ENCODE results near the gene PRDM16. TPM values are rescaled to one million over a fixed set of nuclear protein-coding genes. Genes with fewer than 3 reads are reported as not detected.

Gene PRDM16
- total RNA-seq, 2 experiments from 2014 or later = 0.05 to 0.20 TPM

GRCh38 chr1:3034728-3035562 is 34.1 kb upstream of the PRDM16 start:
- DNase-seq = no peak
- no peak overlapping the region for H3K27ac Mint-ChIP-seq
- intact Hi-C loops (cut with micrococcal nuclease) = no loop called here
- no peaks in the 10 kb centered on the region for H3K36me3 Mint-ChIP-seq (ENCODE audit: low read depth)
- no peaks in the 10 kb centered on the region for H3K27me3 Mint-ChIP-seq (ENCODE audit: low read depth)
- H3K4me3 Mint-ChIP-seq = no peak overlapping the region
- H3K9me3 Mint-ChIP-seq = no peaks in the 10 kb centered on the region
- CTCF ChIA-PET = no interaction called here
- H3K4me1 Mint-ChIP-seq (ENCODE audit: low read depth) = peaks cover 27% of the 10 kb centered on the region

DNA sequence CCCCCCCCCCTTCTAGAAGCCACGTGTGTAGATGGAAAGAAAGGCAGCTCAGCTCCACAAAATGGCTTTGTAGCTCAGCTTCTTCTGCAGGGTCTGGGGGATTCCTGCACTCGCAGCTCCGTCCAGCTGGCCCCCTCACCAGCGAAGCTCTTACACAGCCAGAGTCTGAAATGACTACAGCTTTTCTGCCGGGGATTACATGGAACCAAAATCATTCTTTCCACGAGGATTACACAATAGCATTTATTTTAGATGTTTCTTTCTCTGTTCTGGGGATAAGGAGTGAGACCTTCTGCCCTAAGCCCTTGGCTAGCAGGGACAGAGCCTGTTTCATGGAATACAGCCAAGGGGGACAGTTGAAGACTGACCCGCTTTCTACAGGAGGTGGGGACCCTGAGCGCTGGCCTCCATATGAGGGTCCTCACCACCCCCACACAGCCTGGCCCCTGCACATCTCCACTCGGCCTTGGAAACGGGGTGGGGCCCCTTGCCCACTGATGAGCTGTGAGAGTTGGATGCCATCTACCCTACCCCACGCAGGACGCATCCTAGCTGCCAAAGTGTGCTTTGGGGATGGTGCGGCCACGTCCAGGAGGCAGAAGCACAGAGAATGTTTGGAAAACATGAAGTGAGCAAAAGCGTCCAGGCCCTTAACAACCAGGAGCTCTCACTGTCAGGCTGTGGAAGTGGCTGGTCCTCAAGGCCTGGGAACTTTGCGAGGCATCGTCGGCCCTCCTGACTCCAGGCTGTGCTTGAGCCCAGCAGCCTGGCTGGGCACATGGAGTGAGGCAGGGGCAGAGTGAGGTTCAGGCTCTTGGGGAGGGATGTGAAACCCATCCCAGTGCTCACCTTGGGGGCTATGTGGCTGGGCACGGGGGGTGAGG is 33.2 kb upstream of the PRDM16 start:
- CTCF ChIA-PET = no interaction called here
- intact Hi-C loops (cut with micrococcal nuclease) = no loop called here
- H3K27me3 Mint-ChIP-seq (ENCODE audit: low read depth) = no peaks in the 10 kb centered on the region
- H3K27ac Mint-ChIP-seq = no peak overlapping the region
- no peaks in the 10 kb centered on the region for H3K36me3 Mint-ChIP-seq (ENCODE audit: low read depth)
- no peak for DNase-seq
- H3K4me3 Mint-ChIP-seq = no peak overlapping the region
- H3K4me1 Mint-ChIP-seq (ENCODE audit: low read depth) = peaks cover 27% of the 10 kb centered on the region
- no peaks in the 10 kb centered on the region for H3K9me3 Mint-ChIP-seq

DNA sequence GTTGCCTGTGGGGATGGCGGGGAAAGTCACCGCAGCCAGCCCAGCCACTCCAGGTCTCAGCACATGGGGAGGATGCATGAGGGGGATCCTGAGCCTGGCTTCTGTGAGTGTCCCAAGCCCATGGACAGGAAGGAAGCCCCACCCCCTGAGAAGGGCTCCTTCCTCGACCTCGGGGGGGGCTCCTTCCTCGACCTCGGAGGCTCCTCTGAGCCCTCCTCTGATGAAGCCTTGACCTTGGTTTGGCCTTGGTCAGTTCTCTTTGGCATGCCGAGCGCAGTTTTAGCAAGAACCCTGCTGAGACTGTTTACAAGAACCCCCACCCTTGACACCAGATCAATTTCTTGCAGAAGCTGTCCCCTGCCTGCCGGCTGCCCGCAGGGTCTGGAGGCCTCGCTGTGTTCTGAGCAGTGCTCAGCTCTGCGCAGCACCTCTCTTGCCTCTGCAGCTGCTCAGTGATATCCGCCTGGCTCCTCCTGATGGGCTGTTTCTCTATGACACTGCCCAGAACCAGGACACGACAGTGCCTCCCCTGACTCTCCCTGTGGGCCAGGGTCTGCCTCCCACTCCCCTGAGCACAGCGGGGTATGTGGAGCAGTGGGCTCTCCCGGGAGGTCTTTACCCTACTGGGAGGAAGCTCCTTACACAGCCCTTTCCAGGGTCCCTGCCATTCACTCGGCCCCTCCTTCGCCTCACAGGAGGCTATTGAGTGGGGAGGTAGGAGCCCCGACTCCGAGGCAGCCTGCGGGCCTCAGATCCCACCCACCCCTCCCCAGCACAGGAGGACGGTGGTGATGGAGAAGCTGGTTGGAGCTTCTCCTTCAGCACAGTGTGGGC is 32.3 kb upstream of the PRDM16 start:
- no peak for DNase-seq
- Mint-ChIP-seq H3K27me3 (ENCODE audit: low read depth) (no peaks in the 10 kb centered on the region), H3K27ac (no peak overlapping the region), H3K4me1 (ENCODE audit: low read depth) (peaks cover 27% of the 10 kb centered on the region), H3K4me3 (no peak overlapping the region), H3K36me3 (ENCODE audit: low read depth) (no peaks in the 10 kb centered on the region), H3K9me3 (no peaks in the 10 kb centered on the region)
- CTCF ChIA-PET = no interaction called here
- intact Hi-C loops (cut with micrococcal nuclease) = no loop called here

DNA sequence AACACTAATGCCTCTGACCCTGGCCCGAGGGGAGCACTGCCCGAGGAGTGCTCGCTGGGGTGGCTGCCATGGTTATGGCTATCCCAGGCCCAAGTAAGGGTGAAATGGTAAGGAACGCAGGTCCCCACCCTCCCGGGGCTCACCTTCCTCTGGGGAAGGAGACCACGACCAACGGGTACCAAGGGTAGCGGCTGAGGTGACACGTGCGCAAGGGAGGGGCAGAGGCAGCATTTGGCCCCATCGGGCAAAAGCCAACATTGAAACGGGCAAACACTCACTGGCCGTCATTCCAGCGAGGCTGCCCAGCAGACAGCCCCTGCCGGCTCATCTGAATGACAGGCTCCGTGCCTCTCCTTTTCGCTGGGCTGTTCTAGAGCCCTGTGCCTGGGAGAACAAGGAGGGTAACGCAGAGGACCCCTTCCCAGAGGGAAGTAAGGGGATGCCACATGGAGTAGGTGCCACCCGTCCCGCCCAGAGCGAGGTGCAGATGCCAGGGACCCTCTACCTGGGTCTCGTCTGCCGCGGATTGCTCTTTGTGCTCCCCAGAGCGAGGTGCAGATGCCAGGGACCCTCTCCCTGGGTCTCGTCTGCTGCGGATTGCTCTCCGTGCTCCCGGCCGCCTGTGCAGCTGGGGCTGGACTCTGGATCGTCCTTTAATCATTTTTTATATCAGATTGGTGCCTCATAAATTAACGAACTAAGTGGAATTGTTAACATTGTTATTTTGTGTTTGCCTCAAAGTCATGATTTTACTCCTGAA is 31.5 kb upstream of the PRDM16 start:
- Mint-ChIP-seq H3K36me3 (ENCODE audit: low read depth) (no peaks in the 10 kb centered on the region), H3K4me1 (ENCODE audit: low read depth) (peaks cover 23% of the 10 kb centered on the region), H3K27ac (no peak overlapping the region), H3K4me3 (no peak overlapping the region), H3K9me3 (no peaks in the 10 kb centered on the region), H3K27me3 (ENCODE audit: low read depth) (no peaks in the 10 kb centered on the region)
- intact Hi-C loops (cut with micrococcal nuclease) = no loop called here
- no peak for DNase-seq
- CTCF ChIA-PET = no interaction called here

DNA sequence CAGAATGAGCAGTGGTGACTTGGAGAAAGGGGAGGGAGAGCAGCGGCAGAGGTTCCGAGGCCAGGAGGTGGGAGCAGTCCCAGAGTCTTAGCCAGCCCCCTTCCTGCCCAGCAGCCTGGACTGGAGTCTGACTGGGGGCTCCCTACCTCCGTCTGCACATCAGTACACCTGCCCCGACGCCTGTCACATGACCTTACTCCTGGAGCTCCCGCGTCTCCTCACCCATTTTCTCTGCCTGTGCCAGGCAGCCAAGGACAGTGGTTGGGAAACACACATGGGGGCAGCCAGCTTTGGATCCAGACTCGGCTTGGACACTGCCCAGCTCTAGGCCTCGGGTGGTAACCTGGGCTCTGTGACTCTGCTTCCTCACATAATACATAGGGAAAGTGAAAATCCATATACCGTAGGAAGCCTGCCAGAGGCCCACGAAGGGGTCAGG is 30.9 kb upstream of the PRDM16 start:
- no peak overlapping the region for H3K27ac Mint-ChIP-seq
- DNase-seq = no peak

GRCh38 chr1:3038571-3039181 is 30.3 kb upstream of the PRDM16 start:
- no peaks in the 10 kb centered on the region for H3K9me3 Mint-ChIP-seq
- no peak overlapping the region for H3K27ac Mint-ChIP-seq
- H3K36me3 Mint-ChIP-seq (ENCODE audit: low read depth) = no peaks in the 10 kb centered on the region
- peaks cover 11% of the 10 kb centered on the region for H3K4me1 Mint-ChIP-seq (ENCODE audit: low read depth)
- intact Hi-C loops (cut with micrococcal nuclease) = no loop called here
- DNase-seq = no peak
- CTCF ChIA-PET = no interaction called here
- no peaks in the 10 kb centered on the region for H3K27me3 Mint-ChIP-seq (ENCODE audit: low read depth)
- no peak overlapping the region for H3K4me3 Mint-ChIP-seq

More for the DNA sequence above, 30.9 kb upstream of the PRDM16 start:
- peaks cover 16% of the 10 kb centered on the region for H3K4me1 Mint-ChIP-seq (ENCODE audit: low read depth)
- CTCF ChIA-PET = no interaction called here
- H3K27me3 Mint-ChIP-seq (ENCODE audit: low read depth) = no peaks in the 10 kb centered on the region
- H3K36me3 Mint-ChIP-seq (ENCODE audit: low read depth) = no peaks in the 10 kb centered on the region
- no peaks in the 10 kb centered on the region for H3K9me3 Mint-ChIP-seq
- intact Hi-C loops (cut with micrococcal nuclease) = no loop called here
- H3K4me3 Mint-ChIP-seq = no peak overlapping the region

GRCh38 chr1:3040004-3040403 is 29.0 kb upstream of the PRDM16 start:
- intact Hi-C loops (cut with micrococcal nuclease) = no loop called here
- H3K36me3 Mint-ChIP-seq (ENCODE audit: low read depth) = no peaks in the 10 kb centered on the region
- no peak for DNase-seq
- H3K27ac Mint-ChIP-seq = no peak overlapping the region
- H3K9me3 Mint-ChIP-seq = no peaks in the 10 kb centered on the region
- peaks cover 3% of the 10 kb centered on the region for H3K4me1 Mint-ChIP-seq (ENCODE audit: low read depth)
- H3K4me3 Mint-ChIP-seq = no peak overlapping the region
- no peaks in the 10 kb centered on the region for H3K27me3 Mint-ChIP-seq (ENCODE audit: low read depth)
- CTCF ChIA-PET = interaction anchor here (0.7 kb wide), 1 partner anchor 385 kb away, joined by 3 read pairs; no protein-coding TSS in a partner anchor

- no peak overlapping the region for H3K27ac Mint-ChIP-seq
- CTCF ChIA-PET = no interaction called here
- DNase-seq = no peak
- H3K27me3 Mint-ChIP-seq (ENCODE audit: low read depth) = peaks cover 4% of the 10 kb centered on the region
- H3K9me3 Mint-ChIP-seq = no peaks in the 10 kb centered on the region
- H3K36me3 Mint-ChIP-seq (ENCODE audit: low read depth) = no peaks in the 10 kb centered on the region
- H3K4me3 Mint-ChIP-seq = no peak overlapping the region
- intact Hi-C loops (cut with micrococcal nuclease) = no loop called here
- H3K4me1 Mint-ChIP-seq (ENCODE audit: low read depth) = peaks cover 3% of the 10 kb centered on the region
These were observed 26.5 kb upstream of the PRDM16 start for GRCh38 chr1:3042481-3042880.

DNA sequence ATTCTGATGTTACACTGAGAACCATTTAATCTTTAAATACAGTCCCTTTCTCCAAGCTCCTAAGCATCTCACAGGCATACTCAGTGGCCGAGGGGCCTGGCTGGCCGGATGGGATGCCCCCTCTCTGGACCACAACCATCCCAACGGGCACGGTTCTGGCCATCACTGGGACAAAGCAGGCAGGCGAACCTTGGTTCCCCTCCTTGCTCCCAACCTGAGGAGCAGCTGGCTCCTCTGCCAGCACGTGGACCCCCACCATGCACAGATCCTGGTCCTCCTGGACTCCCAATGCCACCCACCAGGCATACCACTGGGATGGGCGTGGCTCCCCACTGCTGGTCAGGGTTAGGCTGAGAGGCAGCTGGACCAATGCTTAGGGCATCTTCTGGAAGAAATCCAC is 19.8 kb upstream of the PRDM16 start:
- no peak for DNase-seq
- H3K36me3 Mint-ChIP-seq (ENCODE audit: low read depth) = no peaks in the 10 kb centered on the region

DNA sequence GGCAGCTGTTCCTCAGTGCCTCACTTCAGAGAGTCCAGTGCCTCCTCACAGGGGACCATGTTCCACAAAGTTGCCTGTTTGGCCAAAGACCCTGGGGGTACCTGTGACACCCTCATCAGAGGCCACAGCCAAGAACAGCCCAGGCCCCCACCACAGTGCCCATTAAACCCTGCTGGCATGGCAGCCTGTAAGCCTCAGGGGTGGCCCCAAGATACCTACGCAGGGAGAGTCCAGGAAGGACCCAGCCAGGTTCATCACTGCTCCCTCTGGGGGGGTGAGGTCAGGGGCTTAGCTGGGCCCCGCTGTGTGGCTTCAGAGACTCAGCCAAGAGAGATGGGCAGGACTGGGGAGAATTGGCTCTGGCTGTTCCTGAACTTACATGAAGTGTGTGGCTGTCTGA is 19.1 kb upstream of the PRDM16 start:
- CTCF ChIA-PET = no interaction called here
- Mint-ChIP-seq H3K4me3 (no peak overlapping the region), H3K9me3 (peaks cover 3% of the 10 kb centered on the region), H3K27me3 (ENCODE audit: low read depth) (peaks cover 7% of the 10 kb centered on the region), H3K27ac (no peak overlapping the region), H3K4me1 (ENCODE audit: low read depth) (no peaks in the 10 kb centered on the region), H3K36me3 (ENCODE audit: low read depth) (no peaks in the 10 kb centered on the region)
- DNase-seq = no peak
- intact Hi-C loops (cut with micrococcal nuclease) = no loop called here

More for the DNA sequence above, 19.8 kb upstream of the PRDM16 start:
- Mint-ChIP-seq H3K27me3 (ENCODE audit: low read depth) (peaks cover 7% of the 10 kb centered on the region), H3K4me1 (ENCODE audit: low read depth) (no peaks in the 10 kb centered on the region), H3K27ac (no peak overlapping the region), H3K9me3 (peaks cover 3% of the 10 kb centered on the region), H3K4me3 (no peak overlapping the region)
- intact Hi-C loops (cut with micrococcal nuclease) = no loop called here
- CTCF ChIA-PET = no interaction called here

- Mint-ChIP-seq H3K36me3 (ENCODE audit: low read depth) (no peaks in the 10 kb centered on the region), H3K9me3 (peaks cover 3% of the 10 kb centered on the region), H3K4me3 (no peak overlapping the region), H3K27me3 (ENCODE audit: low read depth) (peaks cover 7% of the 10 kb centered on the region), H3K4me1 (ENCODE audit: low read depth) (no peaks in the 10 kb centered on the region), H3K27ac (no peak overlapping the region)
- intact Hi-C loops (cut with micrococcal nuclease) = no loop called here
- no peak for DNase-seq
- CTCF ChIA-PET = no interaction called here
These were observed 18.4 kb upstream of the PRDM16 start for GRCh38 chr1:3050603-3051002.

Data from activated naive CD4-positive, alpha-beta T cell treated with anti-CD3 and anti-CD28 coated beads for 36 hours (primary cell).